Calu3 (cell line): Measurements from ENCODE around the gene ZNF320. TPM values are rescaled to one million over a fixed set of nuclear protein-coding genes. Genes with fewer than 3 reads are reported as not detected.
"Not testable (repeated sequence)": the region's sequence is repeated elsewhere in the genome, so short reads cannot be mapped to it uniquely, and the experiment has no call there.

Experiments
- BruUV-seq: library from RNA; stranded (reverse); fragments of 400-500 nt; replicated peaks from 2 replicates; lab custom pipeline; 2021; lab: Mats Ljungman, UMichigan
- CTCF ChIA-PET: fragments of 300-600 bp; sonication (Branson Sonifier 250); formaldehyde crosslinking; loops from one replicate; lab custom pipeline; 2022; ENCODE audit warnings: antibody characterized with exemption; lab: Charles Lee
- DNase-seq: peaks from one replicate; pipeline ENCODE4 v3.0.0; 2022
- H3K27ac Mint-ChIP-seq: one replicate; pipeline ENCODE4 v1.8.0; 2022; ENCODE audit warnings: mixed read lengths; ENCODE audit not compliant: unreplicated experiment
- H3K27me3 Mint-ChIP-seq: one replicate; pipeline ENCODE4 v1.8.0; 2022; ENCODE audit warnings: mixed read lengths; ENCODE audit not compliant: unreplicated experiment
- H3K36me3 Mint-ChIP-seq: one replicate; pipeline ENCODE4 v1.8.0; 2022; ENCODE audit warnings: mild to moderate bottlenecking, moderate library complexity, mixed read lengths; ENCODE audit not compliant: insufficient read depth, unreplicated experiment
- H3K4me1 Mint-ChIP-seq: one replicate; pipeline ENCODE4 v1.8.0; 2022; ENCODE audit warnings: mild to moderate bottlenecking, low read depth, mixed read lengths; ENCODE audit not compliant: unreplicated experiment
- H3K4me3 Mint-ChIP-seq: one replicate; pipeline ENCODE4 v1.8.0; 2022; ENCODE audit warnings: mild to moderate bottlenecking, low read depth, moderate library complexity, mixed read lengths; ENCODE audit not compliant: unreplicated experiment
- H3K9me3 Mint-ChIP-seq: one replicate; pipeline ENCODE4 v1.8.0; 2022; ENCODE audit warnings: low read depth, mixed read lengths; ENCODE audit not compliant: unreplicated experiment
- CTCF ChIP-seq: fragments of 200-600 bp; IDR thresholded peaks from one replicate; pipeline ENCODE4 v1.8.0; 2022; ENCODE audit warnings: antibody characterized with exemption; ENCODE audit not compliant: unreplicated experiment
- intact Hi-C: fragments of 100-400 bp; cut with micrococcal nuclease; formaldehyde crosslinking; loops from one replicate; pipeline ENCODE4 v1.10.0; 2022; ENCODE audit not compliant: unreplicated experiment
- total RNA-seq: library from RNA; stranded (reverse); gene quantifications from 2 replicates; pipeline ENCODE4 v1.2.3, GENCODE V29; 2022

The ZNF320 gene
- total RNA-seq, 1 experiment from 2014 or later, result 2.5 TPM

- no peak overlapping the region for H3K27ac Mint-ChIP-seq
- H3K4me3 Mint-ChIP-seq, result no peak overlapping the region
- intact Hi-C loops, result no loop called here
- peaks cover 8% of the 10 kb centered on the region for H3K9me3 Mint-ChIP-seq
- H3K36me3 Mint-ChIP-seq, result peaks cover 73% of the 10 kb centered on the region
- no peaks in the 10 kb centered on the region for H3K27me3 Mint-ChIP-seq
- DNase-seq, result no peak
- H3K4me1 Mint-ChIP-seq, result peaks cover 21% of the 10 kb centered on the region
- no TSS peak for BruUV-seq
- CTCF ChIA-PET, result no interaction called here
- TF ChIP-seq CTCF, result no peak
Measured at GRCh38 chr19:52917531-52917930, 20.1 kb upstream of the ZNF320 start.

GRCh38 chr19:52910648-52911047, 13.2 kb upstream of the ZNF320 start:
- Mint-ChIP-seq H3K4me1 (no peaks in the 10 kb centered on the region), H3K9me3 (peaks cover 21% of the 10 kb centered on the region), H3K4me3 (no peak overlapping the region), H3K36me3 (peaks cover 94% of the 10 kb centered on the region), H3K27ac (peak overlapping the region; percentile 50), H3K27me3 (no peaks in the 10 kb centered on the region)
- TF ChIP-seq CTCF, result no peak
- BruUV-seq, result no TSS peak
- CTCF ChIA-PET, result no interaction called here
- DNase-seq, result no peak
- intact Hi-C loops, result no loop called here

- H3K27me3 Mint-ChIP-seq, H3K4me3 Mint-ChIP-seq, H3K4me1 Mint-ChIP-seq, DNase-seq, CTCF ChIA-PET, H3K27ac Mint-ChIP-seq, BruUV-seq: not testable (repeated sequence)
- peaks cover 28% of the 10 kb centered on the region for H3K9me3 Mint-ChIP-seq
- peaks cover 48% of the 10 kb centered on the region for H3K36me3 Mint-ChIP-seq
- intact Hi-C loops, result loop anchor here (10.0 kb wide), 1 partner anchor 49 kb away; the partner anchor contains the start of gene ZNF468
Measured at GRCh38 chr19:52904052-52904780, 6.8 kb upstream of the ZNF320 start.

- H3K4me3 Mint-ChIP-seq, result no peak overlapping the region
- peaks cover 48% of the 10 kb centered on the region for H3K36me3 Mint-ChIP-seq
- intact Hi-C loops, result loop anchor here (10.0 kb wide), 1 partner anchor 47 kb away; the partner anchor contains the start of gene ZNF468
- H3K27me3 Mint-ChIP-seq, result no peaks in the 10 kb centered on the region
- CTCF ChIA-PET, result no interaction called here
- no peak for TF ChIP-seq CTCF
- no peaks in the 10 kb centered on the region for H3K4me1 Mint-ChIP-seq
- H3K9me3 Mint-ChIP-seq, result peaks cover 25% of the 10 kb centered on the region
- no peak overlapping the region for H3K27ac Mint-ChIP-seq
- no peak for DNase-seq
- no TSS peak for BruUV-seq
Measured at GRCh38 chr19:52901842-52902241, 4.4 kb upstream of the ZNF320 start.

- intact Hi-C loops, H3K4me3 Mint-ChIP-seq, H3K4me1 Mint-ChIP-seq, DNase-seq, H3K9me3 Mint-ChIP-seq, CTCF ChIA-PET, H3K27ac Mint-ChIP-seq, H3K27me3 Mint-ChIP-seq, BruUV-seq: not testable (repeated sequence)
- peaks cover 29% of the 10 kb centered on the region for H3K36me3 Mint-ChIP-seq
Measured at GRCh38 chr19:52898596-52898995, 1.2 kb upstream of the ZNF320 start.
